Cerebellar nuclear complex (tissue), 1 donor: ENCODE measurements around the gene FAM13A.
A peak's percentile ranks its signal among the peaks of the same experiment; 100 is the strongest.

Experiments
- DNase-seq, 2 experiments: peaks; one replicate each; lab custom pipeline; 2025; lab: John Stamatoyannopoulos, UW

Gene FAM13A

GRCh38 chr4:88843067-88843685, 213.8 kb downstream of the FAM13A start:
- DNase-seq = no peak

DNA sequence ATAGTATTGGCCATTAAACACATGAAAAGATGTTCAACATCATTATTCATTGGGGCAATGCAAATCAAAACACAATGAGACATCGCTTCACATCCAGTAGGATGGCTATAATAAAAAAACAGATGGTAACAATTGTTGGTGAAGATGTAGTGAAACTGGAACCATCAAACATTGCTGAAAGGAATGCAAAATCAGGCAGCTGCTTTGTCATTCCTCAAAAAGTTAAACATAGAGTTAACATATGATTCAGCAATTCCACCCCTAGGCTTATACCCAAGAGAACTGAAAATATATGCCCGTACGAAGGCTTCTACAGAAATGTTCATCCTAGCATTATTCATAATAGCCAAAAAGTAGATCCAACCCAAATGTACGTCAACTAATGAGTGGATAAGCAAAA, 215.3 kb downstream of the FAM13A start:
- no peak for DNase-seq

- no peak for DNase-seq
Observed at GRCh38 chr4:88836216-88836615, 220.8 kb downstream of the FAM13A start.

- no peak for DNase-seq
Observed at GRCh38 chr4:88831031-88831430, 226.0 kb downstream of the FAM13A start.

DNA sequence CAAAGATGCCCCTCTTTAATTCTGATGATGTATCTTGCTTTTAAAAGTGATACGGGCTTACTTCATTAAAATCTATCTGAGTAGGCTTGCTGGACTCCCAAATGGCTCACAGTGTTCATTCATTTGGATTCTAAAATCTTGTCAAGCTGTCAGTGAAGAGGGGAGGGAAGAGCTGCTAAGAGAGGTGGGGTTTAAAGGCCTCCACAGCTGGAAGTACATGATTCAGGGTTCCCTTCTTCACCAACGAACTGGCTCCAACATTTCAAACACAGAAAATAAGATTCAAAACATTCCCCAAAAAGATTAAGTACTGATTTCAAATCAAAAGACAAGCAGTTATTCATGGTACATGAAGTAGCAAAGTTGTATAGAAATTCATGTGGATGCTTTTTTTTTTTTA, 226.4 kb downstream of the FAM13A start:
- no peak for DNase-seq

- DNase-seq = no peak
Observed at GRCh38 chr4:88828842-88829571, 228.0 kb downstream of the FAM13A start.

GRCh38 chr4:88827442-88827841, 229.5 kb downstream of the FAM13A start:
- no peak for DNase-seq

DNA sequence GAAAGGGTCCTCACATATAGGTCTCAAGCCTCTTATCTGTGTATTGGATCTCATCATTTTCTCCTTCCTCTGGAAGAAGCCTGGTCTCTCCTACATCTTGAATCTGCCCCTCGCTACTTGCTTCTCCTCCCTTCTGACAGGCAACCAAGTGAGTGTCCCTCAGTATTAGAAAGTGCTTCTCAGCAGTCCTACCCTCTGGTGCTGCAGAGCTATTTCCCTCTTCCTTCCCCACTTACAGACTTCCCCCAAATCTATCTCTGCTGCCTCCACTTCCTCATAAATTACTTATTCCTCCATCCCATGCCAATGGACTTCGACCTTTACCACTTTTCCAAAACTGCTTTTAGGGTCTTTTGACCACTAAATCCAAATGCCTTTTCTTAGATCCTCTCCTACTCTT, 230.2 kb downstream of the FAM13A start:
- no peak for DNase-seq

- DNase-seq = no peak
Observed at GRCh38 chr4:88825931-88826330, 231.1 kb downstream of the FAM13A start.

DNA sequence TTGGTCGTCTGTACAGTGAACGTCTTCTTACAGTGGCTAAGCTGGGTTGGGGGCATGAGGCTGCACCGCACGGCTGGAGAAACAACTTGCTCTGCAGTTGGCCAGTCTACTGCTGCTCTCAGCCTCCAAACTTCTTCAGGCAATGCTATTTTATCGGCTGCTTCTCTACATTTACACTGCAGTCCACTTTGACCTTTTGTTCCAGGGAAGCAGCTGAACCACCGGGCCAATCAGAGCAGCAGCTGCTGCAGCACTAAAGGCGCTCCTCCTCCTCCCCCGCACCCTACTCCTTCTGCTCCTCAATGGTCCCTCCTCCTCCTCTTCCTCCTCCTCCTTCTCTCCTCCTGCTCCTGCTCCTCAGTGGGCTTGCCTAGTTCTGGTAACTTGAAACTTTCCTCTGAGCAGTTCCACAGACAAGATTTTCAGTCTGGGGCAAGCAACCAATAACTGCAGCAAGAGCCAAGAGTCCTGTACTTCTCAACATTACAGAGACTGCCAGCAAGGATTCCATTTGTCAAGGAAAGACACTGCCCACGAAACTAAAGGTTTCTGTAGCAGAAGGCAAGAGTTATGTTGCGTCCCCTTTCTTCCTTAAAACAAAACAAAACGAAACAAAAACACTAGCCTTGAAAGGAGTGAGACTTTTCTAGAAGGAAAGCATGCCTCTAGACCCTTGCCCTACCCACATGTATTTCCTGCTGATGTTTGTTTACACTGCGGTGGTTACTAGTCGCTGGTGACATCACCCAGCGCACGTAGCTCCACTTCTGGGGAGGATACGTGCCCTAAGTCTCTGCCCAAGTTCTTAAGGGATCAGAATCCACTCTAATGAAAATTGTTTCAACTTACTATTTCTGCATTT, 233.7 kb downstream of the FAM13A start:
- DNase-seq = no peak

DNA sequence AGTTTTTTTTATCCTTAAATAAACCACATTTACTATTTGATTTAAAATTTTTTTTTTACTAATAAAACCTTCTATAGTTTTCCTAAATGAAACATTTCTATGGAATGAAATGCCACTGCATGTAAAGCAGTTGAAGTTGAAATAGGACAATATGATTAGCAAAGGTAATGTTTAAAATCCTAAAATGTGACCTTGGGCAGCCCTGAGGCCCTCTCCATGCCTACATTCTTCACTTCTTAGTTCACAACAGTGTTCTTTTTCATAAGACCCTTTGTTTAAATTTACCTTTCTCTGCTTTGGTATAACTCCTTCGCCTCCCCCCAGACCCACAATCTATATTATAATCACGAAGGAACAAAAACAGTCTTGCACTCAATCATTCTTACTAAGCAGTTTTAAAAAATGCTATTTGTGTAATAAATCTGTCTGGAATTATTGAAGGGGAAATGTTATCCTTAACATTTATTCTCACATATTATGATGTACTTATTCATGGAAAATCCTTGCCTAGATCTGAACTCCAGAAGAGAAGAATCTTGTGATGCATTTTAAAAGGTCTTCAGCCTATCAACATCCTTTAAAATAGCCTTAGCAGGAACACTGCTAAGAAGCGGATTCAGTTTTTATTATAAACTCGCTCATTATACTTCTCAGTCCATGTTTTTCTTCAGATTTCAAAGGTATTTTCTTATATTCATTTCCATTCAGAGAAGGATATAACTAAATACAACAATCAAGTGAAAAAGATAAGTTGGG, 234.8 kb downstream of the FAM13A start:
- DNase-seq = no peak

- no peak for DNase-seq
Observed at GRCh38 chr4:88821522-88821921, 235.5 kb downstream of the FAM13A start.

GRCh38 chr4:88820698-88821415, 236.1 kb downstream of the FAM13A start:
- no peak for DNase-seq

DNA sequence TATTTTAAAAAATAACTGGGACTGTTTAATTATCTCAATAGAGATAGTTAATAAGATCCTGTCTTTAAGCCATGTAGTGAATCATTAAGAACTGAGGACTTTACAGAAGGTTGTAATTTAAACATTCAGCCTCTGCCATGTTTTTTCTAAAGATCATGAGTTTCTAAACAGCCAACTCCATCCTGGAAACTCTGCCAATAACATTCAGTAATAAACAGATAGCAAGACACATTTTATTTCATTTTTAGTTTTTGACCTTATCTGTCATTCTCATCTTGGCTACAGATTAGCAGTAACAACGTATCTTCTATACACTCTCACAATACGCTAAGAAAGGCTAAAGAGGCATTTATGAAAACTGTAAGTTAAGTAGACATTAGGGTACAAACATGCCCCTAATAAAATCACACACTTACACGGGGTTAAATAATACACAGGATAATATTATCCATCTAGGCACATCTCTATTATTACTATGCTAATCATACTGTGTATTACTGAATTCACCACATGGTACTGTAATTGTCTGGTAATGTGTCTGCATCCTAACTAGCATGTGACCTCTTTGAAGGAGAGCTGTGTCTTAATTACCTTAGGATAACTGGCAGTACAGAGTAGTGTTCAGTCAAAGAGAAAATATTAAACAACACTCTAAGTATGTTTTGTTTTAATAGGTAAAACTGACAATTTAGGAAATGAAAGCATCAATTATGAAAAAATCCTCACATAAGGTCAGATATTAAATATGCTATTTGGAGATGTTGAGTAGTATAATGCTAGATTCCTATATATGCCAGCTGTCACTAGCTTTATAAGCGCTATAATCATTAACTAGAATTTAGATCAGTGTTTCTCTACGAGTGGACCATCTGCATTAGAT, 236.9 kb downstream of the FAM13A start:
- no peak for DNase-seq

DNA sequence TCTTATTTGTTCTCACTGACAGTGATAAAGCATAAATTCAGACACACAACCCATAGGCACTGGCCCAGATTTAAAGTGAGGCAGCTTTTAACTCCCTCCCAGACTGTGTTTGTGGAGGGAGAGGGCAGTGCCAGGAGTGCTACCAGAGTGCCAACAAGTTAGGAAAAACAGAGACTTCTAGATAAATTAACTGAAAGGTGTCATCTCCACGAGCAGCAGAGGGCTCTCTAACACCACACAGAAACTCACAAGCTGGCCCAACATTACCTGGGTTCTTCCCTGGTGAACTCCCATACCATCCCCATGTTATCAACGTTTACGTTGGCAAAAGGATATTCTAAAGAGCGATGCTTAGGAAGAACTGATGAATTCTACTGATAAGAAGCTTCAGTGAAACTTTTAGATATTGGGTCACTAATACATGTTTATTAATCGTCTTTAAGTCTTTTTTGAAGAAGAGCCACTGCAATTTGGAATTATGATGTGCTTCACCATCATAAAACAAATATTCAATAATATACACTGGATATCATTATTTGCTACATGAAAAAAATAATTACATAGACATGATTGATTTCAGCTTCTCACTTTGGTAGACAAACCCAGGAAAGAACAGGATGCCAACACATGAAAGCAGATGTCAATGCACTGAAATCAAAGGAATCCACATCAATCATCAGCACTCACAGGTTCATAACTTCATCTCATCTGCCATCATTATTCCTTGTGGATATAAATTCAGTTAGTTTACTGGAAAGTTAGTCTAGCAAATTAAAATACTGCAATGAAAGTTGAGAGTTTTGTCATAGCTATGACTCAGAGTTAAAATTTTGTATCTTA, 238.1 kb downstream of the FAM13A start:
- peak in 1 of 2 experiments; percentile 59 for DNase-seq

DNA sequence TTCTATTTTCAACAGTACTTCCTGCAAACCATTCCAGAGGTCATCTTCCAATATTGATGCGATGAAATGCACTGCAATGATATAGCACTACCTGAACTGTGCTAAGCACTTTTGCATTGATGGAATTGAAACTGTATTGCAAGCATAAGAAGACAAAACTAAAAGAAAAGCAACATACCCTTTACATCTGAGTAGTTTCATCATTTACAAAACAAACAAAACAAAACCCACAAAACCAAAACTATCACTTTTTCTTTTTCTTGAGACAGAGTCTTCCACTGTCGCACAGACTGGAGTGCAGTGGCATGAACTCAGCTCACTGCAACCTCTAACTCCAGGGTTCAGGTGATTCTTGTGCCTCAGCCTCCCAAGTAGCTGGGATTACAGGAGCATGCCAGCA, 239.2 kb downstream of the FAM13A start:
- no peak for DNase-seq

- DNase-seq = no peak
Observed at GRCh38 chr4:88816360-88816759, 240.6 kb downstream of the FAM13A start.

DNA sequence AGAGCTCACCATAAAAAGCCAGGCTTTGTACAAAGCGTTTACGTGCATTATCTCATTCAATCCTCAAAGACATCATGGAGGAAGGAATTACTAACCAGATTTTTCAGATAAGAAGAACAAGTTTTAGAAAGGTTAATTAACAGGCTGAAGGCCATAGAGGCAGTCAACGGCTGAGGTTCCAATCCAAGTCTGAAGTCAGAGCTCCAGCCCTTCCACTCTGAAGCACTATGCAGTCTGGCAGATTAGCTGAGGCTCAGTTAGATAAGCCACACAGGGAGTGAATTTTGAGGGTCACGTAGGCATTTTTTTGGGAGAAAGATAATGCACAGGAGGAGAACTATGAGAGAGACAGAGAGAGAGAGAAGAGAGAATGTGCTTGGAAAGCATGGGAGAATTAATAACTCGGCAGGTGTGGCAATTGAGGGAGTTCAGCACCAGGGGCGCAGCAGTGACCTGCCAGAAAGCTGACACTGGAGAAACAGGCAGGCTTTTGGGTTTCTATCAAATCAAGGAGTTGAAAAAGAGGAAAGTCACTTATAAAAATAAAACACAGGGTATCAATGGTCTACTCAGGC, 242.9 kb downstream of the FAM13A start:
- no peak for DNase-seq

GRCh38 chr4:88813013-88813412, 244.0 kb downstream of the FAM13A start:
- DNase-seq = no peak
